ENCODE results near the gene NKX1-1.

Gene NKX1-1

DNA sequence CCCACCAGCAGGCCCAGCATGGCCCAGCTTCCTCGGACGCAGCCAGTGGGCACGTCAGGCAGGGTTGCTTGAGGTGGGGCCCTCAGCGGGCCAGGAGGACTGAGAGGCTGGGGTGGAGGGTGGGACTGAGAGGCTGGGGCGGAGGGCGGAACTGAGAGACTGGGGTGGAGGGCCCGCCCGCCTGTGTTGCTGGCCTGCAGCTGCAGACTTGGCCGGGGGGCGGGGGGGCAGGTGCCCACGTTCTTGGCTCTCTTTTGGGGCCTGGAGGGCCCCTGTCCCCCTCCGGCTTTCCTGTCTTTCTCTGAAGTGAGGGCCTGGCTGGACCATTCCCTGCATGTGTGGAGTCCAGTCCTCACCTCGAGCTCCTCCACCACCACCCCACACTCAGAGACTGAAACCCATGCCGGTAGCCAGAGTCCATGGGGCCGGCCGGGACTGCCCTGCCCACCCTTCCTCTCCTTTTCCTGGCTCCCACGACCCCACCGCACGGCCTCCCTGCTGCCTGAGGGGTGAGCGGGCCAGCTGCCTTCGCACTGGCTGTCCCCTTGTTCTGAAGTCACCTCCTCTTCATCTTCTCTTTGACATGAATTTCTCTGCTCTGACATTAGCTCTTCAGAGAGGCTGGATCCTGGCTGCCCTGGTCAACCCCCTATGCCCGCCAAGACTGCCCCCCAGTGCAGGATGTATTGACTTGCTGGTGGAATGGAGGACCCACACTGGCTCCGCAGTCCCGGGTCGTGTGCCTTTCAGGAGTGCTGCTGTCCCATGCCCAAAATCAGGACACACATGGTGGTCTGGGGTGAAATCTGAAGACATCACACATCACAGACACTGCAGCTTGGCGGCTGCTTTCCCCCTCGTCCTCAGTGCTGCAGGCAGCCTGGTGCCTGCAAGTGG lies 10.1 kb upstream of the NKX1-1 start:
- no peak for DNase-seq

DNA sequence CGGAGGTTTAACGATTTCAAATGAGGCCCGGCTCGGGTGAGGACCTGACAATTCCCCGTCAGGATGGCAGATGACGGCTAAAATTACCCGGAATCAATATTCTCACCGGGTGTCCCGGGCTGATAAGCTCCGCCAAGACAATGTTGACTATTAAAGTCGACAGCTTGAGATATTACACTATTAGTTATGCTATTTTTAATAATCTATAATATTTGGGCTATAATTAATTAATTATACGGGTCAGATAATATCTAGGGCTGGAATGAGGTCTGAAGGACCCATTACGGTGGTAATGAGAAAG lies 9.4 kb upstream of the NKX1-1 start:
- no peak for DNase-seq

DNA sequence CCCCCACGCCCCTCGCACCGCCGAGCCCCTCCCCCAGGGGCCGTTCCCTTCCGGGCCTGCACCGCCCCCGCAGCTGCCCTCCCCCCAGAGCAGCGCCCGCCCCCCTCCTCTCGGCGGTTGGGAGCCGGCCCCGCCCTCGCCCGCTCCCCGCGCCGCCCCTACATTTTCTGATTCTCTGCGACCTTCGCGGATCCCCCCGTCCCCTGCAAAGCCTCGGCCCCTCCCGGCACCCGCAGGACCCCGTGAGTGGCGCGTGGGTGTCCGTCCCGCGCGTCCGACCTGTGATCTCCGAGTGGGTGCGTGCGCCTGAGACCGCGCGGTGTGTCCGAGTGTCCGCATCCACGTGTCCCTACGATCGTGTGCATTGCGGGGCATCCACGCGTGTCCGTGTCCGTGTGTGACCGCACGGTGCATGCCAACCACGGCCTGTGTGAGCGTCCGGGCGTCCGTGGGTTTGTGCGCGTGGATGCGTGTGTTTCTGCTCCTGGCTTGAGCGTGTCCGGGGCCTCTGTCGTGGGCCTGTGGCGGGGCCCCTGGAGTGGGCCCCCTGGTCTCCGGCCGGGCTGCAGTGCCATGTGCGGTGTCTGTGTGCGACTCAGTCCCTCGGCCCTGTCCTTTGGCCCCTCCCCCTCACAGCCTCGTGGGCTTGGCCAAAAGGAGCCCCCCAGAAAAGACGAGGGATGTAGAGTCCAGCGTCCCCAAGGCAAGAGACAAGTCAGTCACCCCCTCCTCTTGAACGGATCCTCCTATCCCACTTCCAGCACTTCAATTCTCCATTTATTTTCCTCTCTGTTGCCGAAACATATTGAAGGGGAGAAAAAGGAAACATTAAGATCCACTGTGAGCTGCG lies 8.8 kb upstream of the NKX1-1 start:
- DNase-seq = no peak

DNA sequence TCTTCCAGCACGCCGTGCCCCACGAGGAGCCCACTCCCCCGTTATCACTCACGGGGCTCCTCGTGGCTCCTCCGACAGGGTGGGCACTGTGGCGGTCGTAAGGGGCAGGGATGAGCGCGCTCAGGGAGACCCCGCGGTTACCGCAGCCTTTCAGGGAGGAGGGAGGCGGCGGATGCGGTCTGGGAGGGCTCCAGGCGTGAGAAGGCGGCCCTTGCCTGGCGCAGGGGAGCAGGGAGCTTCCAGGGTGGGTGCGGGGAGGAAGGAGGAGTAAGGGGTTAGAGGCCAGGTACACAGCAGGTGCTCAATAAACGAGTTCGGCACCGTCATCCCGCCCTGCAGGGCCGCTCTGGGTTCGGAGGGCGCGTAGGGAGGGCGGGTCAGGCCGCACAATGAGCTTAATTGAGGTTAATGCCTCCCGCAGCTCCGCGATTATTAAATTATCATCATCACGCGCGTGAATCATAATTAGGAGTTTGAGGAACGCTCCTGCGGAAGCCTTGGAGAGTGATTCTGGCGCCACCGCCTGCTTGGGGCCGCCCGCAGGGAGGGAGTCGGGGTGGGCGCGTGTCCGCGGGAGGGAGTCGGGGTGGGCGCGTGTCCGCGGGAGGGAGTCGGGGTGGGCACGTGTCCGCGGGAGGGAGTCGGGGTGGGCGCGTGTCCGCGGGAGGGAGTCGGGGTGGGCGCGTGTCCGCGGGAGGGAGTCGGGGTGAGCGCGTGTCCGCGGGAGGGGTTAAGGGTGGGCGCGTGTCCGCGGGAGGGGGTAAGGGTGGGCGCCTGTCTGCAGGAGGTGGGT lies 7.6 kb upstream of the NKX1-1 start:
- DNase-seq = no peak

DNA sequence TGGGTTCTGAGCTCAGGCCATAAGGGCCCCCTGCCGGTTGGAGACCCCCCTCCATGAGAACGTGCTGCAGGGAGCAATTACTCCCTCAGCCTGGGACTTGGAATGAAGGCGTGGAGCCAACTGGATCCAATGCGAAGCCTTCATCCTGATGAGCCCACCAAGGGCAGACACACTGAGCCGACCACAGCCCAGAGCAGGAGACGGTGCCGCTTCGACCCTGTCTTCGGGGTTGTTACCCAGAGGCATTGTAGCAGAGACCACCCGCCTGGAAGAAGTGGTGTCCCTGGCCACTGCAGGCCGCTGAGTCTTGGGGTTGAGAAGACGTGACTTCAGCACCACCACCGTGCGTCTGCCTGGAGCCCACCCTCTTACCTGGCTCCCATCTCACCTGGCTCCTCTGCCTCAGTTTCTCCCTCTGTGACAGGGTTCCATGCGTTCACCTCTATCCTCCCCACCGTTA lies 7.0 kb upstream of the NKX1-1 start:
- no peak for DNase-seq

DNA sequence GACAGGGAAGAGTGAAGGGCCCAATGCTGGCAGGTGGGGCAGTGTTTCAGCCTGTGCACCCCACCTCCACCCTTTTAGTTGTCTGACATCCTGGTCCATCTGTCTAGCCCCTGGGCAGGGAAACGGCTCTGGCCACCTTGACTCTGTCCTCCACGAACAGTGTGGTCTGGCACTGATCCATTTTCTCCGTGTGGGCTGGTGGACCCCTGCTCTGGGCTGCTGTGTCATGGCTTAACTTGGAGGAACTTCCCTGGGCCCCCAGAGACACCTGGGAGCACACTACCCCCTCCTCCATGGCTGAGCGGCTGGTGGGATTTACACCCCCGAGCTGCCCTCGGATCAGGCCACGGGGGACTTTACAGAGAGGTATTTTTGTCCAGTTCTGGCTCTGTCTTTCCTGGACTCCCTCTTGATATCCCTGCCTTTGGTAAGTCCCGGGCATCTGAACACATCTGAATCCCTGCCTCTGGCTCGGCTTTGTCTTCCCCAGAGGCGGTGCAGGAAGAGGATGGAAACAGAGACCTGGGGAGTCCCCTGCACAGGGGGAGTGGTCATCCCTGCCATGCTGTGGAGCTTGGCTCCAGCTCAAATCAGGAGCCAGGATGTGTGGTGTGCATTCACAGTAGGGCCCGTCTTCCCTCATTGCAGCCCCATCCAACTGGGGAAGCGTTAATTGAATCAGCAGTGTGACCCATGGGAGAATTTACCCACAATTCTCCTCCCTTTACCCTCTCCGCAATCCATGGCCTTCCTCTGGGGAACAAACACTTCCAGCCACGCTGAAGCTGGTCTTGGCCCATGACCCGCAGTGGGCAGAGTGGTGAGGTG lies 6.3 kb upstream of the NKX1-1 start:
- DNase-seq = no peak

DNA sequence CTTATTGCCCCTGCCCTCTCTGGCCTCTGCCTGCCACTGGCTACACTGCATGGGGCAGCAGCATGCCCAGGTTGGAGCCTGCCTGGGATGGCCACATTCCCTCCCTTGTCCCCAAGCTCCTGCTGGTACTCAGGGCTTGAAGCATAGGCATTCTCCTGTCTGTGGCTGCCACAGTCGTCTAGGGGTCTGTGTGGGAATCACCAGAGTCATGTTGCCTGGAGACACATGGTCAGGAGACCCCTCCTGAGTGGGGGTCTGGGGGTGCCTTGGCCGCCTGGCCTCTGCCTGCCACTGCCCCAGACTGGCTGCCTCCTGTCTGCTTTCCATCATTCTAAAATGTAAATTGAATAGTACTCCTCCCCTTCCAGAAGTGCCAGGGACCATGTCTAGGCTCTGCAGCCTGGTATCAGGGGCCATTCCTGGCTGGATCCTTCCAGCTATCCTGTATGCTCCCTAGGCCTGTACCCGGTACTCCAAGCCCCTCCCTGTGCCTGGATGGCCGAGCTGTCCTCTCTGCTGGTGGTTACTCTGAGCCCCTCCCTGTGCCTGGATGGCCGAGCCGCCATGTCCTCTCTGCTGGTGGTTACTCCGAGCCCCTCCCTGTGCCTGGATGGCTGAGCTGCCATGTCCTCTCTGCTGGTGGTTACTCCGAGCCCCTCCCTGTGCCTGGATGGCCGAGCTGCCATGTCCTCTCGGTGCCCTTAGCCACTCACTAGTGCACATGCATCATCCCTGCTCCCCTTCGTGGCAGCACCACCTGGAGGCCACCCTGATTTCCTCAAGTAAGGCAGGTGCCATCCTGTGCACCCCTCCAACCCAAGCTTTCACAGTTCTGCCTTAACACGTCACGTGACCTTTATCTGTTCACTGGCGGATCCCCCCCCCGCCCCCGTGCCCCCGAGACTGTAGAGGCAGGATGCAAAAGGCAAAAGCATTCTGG lies 5.5 kb upstream of the NKX1-1 start:
- no peak for DNase-seq

DNA sequence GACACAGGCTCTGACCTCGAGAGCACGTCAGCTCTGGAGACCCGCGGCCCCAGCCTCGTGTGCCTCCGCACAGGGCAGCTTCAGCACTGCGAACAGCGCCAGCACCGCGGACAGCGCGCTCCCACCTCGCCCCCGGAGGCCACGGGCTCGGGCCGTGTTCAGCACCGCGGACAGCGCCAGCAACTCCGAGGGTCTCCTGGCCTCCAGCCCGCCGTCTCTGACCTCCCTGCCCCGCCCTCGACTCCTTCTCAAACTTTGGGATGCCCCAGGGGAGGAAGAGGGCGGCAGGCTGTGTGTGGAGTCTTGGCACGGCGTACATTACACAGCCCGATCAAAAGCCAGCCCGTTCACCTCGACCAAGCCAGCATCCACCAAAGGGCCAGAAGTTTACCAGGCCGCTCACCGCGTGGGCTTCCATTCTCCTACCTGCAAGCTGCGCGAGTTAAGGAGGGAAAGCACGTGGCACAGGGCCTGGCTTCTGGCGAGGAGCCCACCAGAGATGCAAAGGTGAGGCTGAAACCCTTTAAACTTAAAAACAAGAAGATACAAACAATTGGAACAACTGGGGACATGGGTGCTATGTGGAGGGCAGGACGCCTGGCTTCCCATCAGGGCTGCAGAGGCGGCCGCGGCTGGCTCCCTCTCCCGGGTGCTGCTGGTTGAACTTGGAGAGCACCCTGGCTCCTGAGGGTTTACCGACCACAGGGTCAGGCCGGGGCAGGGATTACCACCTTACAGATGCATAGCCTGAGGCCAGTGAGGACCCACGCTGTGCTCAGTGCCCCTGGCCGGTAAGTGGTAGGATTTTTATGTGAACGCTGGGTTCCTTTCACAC lies 4.5 kb upstream of the NKX1-1 start:
- no peak for DNase-seq

DNA sequence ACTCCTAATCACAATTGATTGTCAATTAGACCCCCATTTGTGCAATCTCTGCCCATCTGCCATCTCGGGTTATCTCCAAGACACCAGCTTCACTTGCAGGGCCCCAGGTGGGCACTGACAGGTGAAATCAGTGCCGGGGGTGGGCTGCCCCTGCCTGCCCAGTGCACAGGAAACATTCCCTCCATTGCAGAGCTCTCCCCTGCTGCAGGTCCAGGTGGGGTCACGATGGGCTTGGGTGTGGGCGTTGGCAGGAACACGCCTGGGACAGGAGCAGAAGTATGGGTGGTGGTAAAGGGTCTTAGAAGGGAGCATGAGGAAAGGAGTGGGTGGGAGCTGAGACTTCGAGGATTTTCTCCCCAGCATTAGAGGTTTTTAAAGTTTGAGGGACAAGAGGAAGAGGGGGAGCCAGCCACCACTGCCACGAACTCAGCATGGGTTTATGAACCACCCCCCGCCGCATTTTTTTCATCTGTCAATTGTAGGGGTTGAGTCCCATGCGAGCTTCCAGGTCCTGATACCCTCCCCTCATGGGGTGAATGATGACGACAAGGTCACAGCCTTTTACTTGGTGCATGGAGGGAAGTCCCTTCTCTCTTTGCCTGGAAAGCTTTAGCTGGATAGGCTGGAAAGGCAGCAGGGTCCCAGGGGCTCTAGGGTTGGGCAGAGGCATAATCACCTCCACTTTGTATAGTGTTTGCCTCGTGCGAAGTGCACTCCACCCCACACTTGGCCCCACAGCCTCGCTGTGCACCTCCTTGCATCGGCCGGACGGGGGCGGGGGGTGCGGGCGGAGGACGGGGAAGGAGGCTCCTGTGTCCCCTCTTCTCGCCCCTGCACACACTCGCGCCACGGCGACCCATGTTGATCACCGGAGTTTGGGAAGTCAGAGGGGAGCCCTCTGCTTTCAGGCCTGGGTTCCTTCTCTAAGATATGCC lies 3.5 kb upstream of the NKX1-1 start:
- no peak for DNase-seq

DNA sequence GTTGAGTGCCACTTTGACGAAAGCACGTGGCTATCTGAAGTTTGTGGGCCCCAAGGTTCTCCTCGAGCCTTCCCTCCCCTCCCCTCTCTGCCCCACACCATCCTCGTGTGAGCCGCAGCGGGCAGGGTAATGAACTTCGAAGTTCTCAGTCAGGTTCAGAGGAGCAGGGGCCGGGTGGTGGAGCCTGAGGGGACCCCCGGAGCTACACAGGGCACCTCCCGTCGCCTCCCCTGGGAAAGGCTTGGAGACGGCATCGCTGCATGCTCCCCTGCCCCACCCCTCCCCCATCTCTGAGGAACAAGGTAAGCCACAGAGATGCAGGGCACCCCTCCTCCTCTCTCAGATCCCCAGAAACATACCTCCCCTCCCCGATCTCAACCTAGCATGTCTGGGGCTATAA lies 2.8 kb upstream of the NKX1-1 start:
- no peak for DNase-seq

DNA sequence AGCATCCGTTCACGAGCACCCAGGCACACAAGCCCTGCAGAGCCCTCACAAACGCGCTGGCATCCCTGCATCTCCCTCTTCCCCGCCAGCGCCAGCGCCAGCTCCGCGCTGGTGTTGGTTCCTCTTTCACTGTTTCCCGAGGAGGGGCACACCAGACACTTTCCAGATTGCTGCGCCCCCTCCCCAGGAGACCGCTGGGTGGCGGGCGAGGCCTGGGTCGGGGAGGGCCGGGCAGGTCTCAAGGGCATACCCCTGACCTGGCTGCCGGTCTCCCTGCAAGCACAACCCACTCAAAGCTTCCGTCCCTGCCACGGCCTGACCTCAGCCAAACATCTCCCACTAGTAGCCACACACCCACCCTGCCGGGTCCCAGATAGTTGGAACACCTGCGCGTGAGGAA lies 2.2 kb upstream of the NKX1-1 start:
- no peak for DNase-seq

DNA sequence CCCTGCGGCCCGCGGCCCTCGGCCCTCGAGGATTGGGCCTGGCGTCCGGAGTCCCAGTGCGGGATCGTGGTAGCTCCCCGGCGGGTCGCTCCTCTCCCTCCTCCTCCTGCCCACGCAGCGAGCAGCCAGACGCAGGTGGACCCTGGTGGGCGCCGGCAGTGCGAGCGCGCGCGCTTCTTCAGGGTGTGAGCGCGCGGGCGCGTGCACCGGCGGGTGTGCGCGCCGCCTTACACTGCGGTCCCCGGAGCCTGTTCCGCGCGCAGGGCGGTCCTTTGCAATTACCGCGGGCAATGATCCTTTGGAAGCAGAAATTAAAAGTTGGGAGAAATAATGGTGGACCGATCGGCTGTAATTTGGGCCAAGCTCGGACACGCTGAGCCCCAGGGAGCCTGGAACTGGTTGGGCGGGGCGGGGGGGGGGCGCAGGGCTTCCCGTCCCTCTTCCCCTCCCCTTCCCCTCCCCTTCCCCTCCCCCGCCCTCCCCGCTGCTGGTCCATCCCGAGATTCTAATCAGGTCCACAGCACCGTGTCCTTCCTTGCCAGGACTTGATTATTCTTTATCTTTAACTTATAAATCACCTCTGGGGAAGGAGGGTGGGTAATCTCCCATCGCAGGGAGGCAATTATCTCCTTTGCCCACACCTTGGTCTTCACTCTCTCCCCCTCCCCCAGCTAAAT lies 1.6 kb upstream of the NKX1-1 start:
- no peak for DNase-seq

DNA sequence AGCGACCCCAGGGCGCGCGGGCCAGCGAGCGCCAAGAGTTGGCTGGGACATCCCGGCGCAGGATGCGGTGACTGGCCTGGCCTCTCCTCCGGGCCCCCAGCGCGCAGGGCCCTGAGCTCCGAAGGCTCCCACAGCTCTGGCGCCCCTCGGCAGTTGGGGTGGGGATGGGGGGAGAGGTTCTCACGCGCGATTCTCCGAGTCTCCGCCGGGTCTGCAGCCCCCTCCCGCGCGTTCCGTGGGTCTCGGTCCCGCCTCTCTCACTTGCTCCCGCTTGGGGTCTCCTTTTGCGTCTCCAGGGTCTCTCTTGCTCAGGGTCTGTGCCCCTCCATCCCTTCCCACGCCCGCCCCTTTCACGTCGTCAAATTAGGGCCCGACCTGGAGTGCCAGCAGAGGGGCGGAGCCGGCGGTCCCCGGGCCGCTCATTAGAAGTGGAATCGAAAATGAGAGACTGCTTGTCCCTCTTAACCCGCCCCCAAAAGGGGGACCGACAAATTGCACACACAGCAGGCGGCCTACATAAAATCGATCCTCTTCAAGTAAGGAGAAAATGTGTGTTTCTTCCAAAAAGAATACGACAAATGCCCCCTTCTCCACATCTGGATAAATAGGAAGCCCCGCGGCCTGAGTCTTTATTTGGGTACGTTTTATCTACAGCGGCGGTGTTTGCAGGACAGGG lies 877 bp upstream of the NKX1-1 start:
- no peak for DNase-seq

DNA sequence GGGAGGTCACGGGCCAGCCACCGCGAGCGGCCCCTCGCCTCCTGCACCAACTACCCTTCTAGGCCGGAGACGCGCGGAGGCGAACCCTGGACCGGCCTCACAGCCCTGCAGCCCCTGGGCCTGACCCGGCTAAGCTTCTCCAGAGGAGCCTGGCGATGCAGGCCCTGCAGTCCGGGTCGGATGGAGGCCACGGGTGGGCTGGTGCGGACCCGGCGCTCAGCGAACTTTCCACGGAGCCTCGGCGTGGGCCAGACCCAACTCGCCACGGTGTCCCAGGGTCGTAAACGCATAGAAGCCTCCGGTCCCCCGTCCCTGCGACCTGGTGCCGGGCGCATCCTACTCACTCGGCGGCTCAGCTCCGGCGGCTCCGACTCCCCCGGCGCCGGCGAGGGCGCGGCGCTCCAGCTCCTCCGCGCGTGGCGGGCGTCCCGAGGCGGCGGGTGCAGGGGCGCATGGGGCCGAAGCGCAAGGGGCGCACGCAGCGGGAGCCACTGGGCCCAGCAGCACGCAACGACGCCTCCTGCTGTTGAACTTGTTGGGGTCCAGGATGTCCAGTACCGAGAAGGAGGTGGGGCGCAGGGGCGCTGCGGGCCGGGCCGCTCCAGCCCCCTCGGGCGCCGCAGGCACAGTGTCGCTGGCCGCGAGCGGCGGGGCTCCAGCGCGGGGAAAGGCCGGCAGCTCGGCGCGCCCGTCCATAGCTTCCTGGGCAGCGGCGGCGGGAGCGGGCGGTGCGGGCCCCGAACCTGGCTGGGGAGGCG lies 427 bp downstream of the NKX1-1 start:
- DNase-seq = no peak

DNA sequence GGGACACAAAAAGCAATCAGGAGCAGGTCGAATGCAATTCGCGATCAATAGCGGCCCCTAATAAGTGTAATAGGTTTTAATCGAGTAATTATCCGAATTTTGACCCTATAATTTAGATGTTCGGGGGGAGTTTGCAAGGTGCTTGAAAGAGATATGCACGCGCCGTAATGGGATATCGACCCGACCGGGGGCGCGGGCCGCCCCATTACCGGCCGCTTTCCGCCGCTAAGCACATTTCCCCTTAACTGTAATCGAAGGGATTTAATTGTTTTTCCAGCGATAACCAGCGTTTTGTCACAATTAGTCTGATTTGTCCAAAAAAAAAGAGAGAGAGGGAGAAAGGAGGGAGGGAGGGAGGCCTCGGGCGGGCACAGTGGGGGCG lies 997 bp downstream of the NKX1-1 start:
- no peak for DNase-seq

DNA sequence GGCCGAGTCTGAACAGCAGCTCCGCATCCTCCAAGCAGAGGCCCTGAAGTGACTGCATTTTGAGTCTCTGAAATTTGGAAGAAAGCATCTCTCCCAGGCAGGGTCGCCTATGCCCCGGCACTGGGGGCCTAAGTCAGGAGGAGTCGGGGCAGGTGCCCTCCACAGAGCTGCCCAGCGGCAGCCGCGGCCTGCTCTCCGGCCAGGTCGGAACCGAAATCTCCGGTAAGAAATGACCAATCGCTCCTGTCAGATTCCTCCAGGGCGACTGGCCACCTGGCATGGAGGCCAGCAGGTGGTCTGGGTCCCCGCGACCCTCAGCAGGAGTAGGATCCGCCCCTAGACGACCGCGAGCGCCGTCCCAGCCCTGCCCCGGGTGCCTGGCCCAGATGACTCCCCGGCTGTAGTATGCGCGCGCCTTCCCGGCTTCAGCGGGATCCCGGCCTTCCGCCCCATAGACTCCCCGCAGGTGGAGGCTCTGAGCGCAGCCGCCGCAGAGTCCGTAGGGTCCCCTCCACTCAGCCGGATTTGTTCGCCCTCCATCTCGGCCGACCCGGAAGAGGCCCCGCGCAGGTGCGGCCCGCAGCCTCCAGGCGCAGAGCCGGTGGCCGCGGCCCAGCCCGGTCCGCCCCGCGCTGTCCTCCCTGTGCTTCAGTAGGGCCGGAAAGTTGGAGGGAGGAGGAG lies 1.5 kb downstream of the NKX1-1 start:
- DNase-seq = no peak
